GM12878 (cell line): Measurements from ENCODE around the gene VPS8. TPM values are rescaled to one million over a fixed set of nuclear protein-coding genes. Genes with fewer than 3 reads are reported as not detected.
A peak's percentile ranks its signal among the peaks of the same experiment; 100 is the strongest.

Source experiments
- BRCA1 ChIP-seq: IDR thresholded peaks from 2 replicates; pipeline ENCODE4 v1.6.1; 2011; ENCODE audit warnings: low read depth, low read length, improper control_type of control experiment
- CUX1 ChIP-seq: IDR thresholded peaks from 2 replicates; pipeline ENCODE4 v1.6.1; 2012; ENCODE audit warnings: improper control_type of control experiment, low read depth, low read length; ENCODE audit not compliant: insufficient replicate concordance
- ETV6 ChIP-seq, 2 experiments: fragments of 450-650 bp in 1 of 2; IDR thresholded peaks in 1 of 2; conservative IDR thresholded peaks in 1 of 2; 2 replicates each; pipeline ENCODE4 v1.6.1; 2014; ENCODE audit warnings: antibody characterized with exemption in 1 of 2, borderline replicate concordance in 1 of 2, low read depth in 1 of 2, mild to moderate bottlenecking in 1 of 2, moderate library complexity in 1 of 2
- FOXK2 ChIP-seq: fragments of 450-650 bp; IDR thresholded peaks from 2 replicates; pipeline ENCODE4 v1.6.1; 2017; ENCODE audit warnings: mild to moderate bottlenecking, moderate library complexity
- GATAD2B ChIP-seq: fragments of 450-650 bp; conservative IDR thresholded peaks from 2 replicates; pipeline ENCODE4 v1.6.1; 2017; ENCODE audit warnings: low read depth, mild to moderate bottlenecking, moderate library complexity
- HDGF ChIP-seq: fragments of 450-650 bp; IDR thresholded peaks from 2 replicates; pipeline ENCODE4 v1.6.1; 2016; ENCODE audit warnings: antibody characterized with exemption
- KAT2A ChIP-seq: conservative IDR thresholded peaks from 2 replicates; pipeline ENCODE4 v1.6.1; 2011; ENCODE audit warnings: low read depth, low read length; ENCODE audit not compliant: control insufficient read depth
- KDM1A ChIP-seq: fragments of 200-600 bp; sonication (generic); IDR thresholded peaks from 2 replicates; pipeline ENCODE4 v1.6.1; 2016; ENCODE audit warnings: borderline replicate concordance
- NFXL1 ChIP-seq: fragments of 450-650 bp; IDR thresholded peaks from 2 replicates; pipeline ENCODE4 v1.6.1; 2017; ENCODE audit warnings: antibody characterized with exemption, mild to moderate bottlenecking, borderline replicate concordance
- PAX5 ChIP-seq: IDR thresholded peaks from 2 replicates; pipeline ENCODE4 v1.6.1; 2011; ENCODE audit warnings: low read depth, low read length, borderline replicate concordance
- PRDM15 ChIP-seq: fragments of 450-650 bp; formaldehyde crosslinking; IDR thresholded peaks from 2 replicates; pipeline ENCODE4 v1.4.0; 2020; ENCODE audit warnings: mild to moderate bottlenecking, moderate library complexity
- RAD21 ChIP-seq: IDR thresholded peaks from 2 replicates; pipeline ENCODE4 v1.6.1; 2011; ENCODE audit warnings: mild to moderate bottlenecking, low read depth, low read length, moderate library complexity; ENCODE audit not compliant: insufficient read depth
- RELA ChIP-seq: fragments of 450-650 bp; IDR thresholded peaks from 2 replicates; pipeline ENCODE4 v1.8.0; 2014; ENCODE audit warnings: borderline replicate concordance; ENCODE audit not compliant: partially characterized antibody
- RUNX3 ChIP-seq: IDR thresholded peaks from 2 replicates; pipeline ENCODE4 v1.6.1; 2012; ENCODE audit warnings: low read length, inconsistent platforms
- SP1 ChIP-seq: IDR thresholded peaks from one replicate; pipeline ENCODE4 v1.6.1; 2011; ENCODE audit warnings: low read depth, low read length
- SREBF2 ChIP-seq: IDR thresholded peaks from 2 replicates; pipeline ENCODE4 v1.6.1; 2012; ENCODE audit warnings: mild to moderate bottlenecking, low read length
- ZBED1 ChIP-seq: IDR thresholded peaks from 2 replicates; pipeline ENCODE4 v1.6.1; 2016; ENCODE audit warnings: borderline replicate concordance
- ZSCAN29 ChIP-seq: fragments of 450-650 bp; IDR thresholded peaks from 2 replicates; pipeline ENCODE4 v1.6.1; 2017; ENCODE audit warnings: mild to moderate bottlenecking, moderate library complexity
- polyA plus RNA-seq, 11 experiments: library from polyadenylated mRNA; depleted of rRNA in 4 of 11; unstranded in 6 of 11; stranded (reverse) in 5 of 11; fragments of >200 nt; fragmentation: Nextera tagmentation in 4 of 11; fragmentation: Illumina TruSeq in 1 of 11; extraction: Ambion mirVana in 4 of 11; extraction: Trizol in 1 of 11; gene quantifications; 1 replicate in 1 of 11; 2 replicates in 10 of 11; pipeline versions ENCODE4 v1.2.1 to v1.2.3, GENCODE V29; 2011 to 2016; ENCODE audit warnings: inconsistent platforms in 2 of 11, missing spikeins in 2 of 11, low read depth in 1 of 11
- total RNA-seq, 4 experiments: library from RNA; depleted of rRNA in 3 of 4; stranded (reverse); fragments of >200 nt in 3 of 4; fragmentation: Illumina TruSeq in 1 of 4; extraction: Trizol in 1 of 4; gene quantifications; 2 replicates each; pipeline versions ENCODE4 v1.2.1 to v1.2.3, GENCODE V29; 2013 to 2021
- TF ChIP-seq, protein P1 (sequence below): IDR thresholded peaks from 2 replicates; pipeline ENCODE4 v1.6.1; 2012; ENCODE audit warnings: low read depth, low read length, improper control_type of control experiment
- TF ChIP-seq, protein P2 (sequence below): fragments of 150-350 bp; IDR thresholded peaks from 2 replicates; pipeline ENCODE4 v1.6.1; 2014; ENCODE audit warnings: mild to moderate bottlenecking, low read depth, low read length

The VPS8 gene
- total and polyA plus RNA-seq, 10 of the 15 experiments (the other 5 are each of a cell fraction or from before 2014, with no cell fraction given): 8.9 to 34.7 (median 20.9) TPM

DNA sequence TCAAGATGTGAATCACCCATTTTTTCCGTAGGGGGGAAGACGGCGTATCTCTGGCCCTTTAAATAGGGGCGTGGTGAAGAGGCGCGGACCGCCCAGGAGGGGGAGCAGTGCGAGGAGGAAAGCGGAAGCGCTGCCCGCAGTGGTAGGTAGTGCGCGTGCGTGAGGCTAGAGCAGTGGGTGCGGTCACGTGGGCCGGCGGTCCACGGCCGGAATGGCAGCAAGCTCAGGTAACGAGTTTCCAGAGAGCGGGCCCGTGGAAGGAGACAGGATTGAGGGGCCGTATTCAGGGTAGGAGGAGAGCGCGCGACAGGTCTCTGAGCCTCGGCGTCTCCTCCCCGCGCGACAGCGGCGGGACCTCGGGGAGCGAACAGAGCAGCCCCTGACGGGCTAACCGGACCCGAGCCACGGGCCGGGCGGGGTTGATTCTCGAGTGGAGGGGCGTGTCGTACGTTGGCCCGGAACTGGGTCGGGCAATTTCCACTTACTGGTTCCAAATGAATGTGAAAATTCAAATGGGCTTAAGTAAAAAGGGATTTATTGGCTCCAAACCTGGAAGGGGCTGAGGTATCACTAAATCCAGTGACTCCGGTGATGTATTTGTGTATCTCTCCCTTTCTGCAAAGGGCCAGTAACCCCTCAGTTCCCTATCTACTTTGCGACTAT lies at the start of gene VPS8 (continued):
- TF ChIP-seq ZSCAN29 (no peak), SP1 (peak; percentile 89), PRDM15 (CRISPR knock-in tag) (no peak), RELA (peak; percentile 61), RUNX3 (peak; percentile 75), PAX5 (peak; percentile 36; the same call in 1 of the 2 replicates), BRCA1 (no peak), ZBED1 (no peak), KAT2A (no peak), RAD21 (no peak), KDM1A (no peak), SREBF2 (no peak), ETV6 (conservative IDR thresholded peaks at IDR 0.05 in 1 of 2, IDR thresholded peaks at IDR 0.05 in 1 of 2; ENCODE audit: borderline replicate concordance in 1 of 2, low read depth in 1 of 2) (no peak), CUX1 (no peak), GATAD2B (no peak; the same call in none of the 2 replicates), HDGF (peak; percentile 86), NFXL1 (no peak), FOXK2 (no peak)
- TF ChIP-seq, protein P1, sequence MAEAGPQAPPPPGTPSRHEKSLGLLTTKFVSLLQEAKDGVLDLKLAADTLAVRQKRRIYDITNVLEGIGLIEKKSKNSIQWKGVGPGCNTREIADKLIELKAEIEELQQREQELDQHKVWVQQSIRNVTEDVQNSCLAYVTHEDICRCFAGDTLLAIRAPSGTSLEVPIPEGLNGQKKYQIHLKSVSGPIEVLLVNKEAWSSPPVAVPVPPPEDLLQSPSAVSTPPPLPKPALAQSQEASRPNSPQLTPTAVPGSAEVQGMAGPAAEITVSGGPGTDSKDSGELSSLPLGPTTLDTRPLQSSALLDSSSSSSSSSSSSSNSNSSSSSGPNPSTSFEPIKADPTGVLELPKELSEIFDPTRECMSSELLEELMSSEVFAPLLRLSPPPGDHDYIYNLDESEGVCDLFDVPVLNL: no peak
- TF ChIP-seq, protein P2, sequence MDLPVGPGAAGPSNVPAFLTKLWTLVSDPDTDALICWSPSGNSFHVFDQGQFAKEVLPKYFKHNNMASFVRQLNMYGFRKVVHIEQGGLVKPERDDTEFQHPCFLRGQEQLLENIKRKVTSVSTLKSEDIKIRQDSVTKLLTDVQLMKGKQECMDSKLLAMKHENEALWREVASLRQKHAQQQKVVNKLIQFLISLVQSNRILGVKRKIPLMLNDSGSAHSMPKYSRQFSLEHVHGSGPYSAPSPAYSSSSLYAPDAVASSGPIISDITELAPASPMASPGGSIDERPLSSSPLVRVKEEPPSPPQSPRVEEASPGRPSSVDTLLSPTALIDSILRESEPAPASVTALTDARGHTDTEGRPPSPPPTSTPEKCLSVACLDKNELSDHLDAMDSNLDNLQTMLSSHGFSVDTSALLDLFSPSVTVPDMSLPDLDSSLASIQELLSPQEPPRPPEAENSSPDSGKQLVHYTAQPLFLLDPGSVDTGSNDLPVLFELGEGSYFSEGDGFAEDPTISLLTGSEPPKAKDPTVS: no peak
